Measurements from ENCODE around the gene AFF3. TPM values are rescaled to one million over a fixed set of nuclear protein-coding genes. Genes with fewer than 3 reads are reported as not detected.

Gene AFF3
- total RNA-seq, 1 experiment from 2014 or later = not detected

DNA sequence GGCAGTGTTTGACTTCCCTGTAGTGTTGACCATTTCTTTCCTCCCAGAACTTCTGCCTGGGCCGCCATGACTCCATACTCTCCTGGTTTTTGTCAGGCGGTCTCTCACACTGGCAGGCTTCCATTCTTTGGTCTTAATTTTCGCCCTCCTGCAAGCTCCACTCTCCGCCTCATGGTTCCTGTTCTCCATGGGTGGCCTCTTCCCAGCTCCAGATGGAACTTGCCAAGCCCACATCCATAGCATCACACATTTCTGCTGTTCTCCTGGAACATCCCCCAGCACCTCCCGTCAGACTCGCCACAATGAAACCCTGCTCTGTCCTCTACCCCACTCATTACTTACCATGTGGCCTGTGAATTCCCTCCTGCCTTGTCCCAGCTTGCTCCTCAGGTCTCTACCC, 896 bp upstream of the AFF3 start:
- BruUV-seq (replicated peaks) = no TSS peak
- intact Hi-C loops (cut with micrococcal nuclease; ENCODE audit: unreplicated experiment) = no loop called here

DNA sequence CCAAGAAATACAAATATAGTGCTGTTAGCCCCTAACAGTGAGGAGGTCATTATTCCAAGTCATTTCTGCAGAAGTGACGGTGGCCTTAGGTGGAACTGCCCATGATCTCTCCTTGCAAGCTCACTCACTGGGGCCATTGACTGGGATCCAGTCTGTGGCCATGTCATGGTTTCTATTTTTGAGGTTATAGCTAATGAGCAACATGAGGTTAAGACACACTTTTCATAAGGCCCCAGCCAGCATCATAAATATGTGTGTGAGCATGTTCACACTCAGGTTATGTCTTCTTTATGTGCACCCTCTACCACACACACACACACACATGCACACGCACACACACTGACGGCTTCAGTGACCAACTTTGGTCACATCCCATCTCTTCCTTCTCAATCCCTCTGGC, 484 bp downstream of the AFF3 start:
- POLR2A ChIA-PET (ENCODE audit: low non-redundant PET) = no interaction called here
- no peaks in the 10 kb centered on the region for H3K9me3 ChIP-seq (ENCODE audit: low read depth, low read length, poor library complexity, severe bottlenecking)
- no peak for DNase-seq (ENCODE audit: low spot score)
- H3K4me1 ChIP-seq (ENCODE audit: insufficient read depth, low read length, poor library complexity, severe bottlenecking) = no peaks in the 10 kb centered on the region
- CTCF ChIA-PET = no interaction called here
- no peak overlapping the region for H3K27ac ChIP-seq (ENCODE audit: low read depth, low read length, poor library complexity, severe bottlenecking)
- BruUV-seq (replicated peaks) = no TSS peak
- H3K36me3 ChIP-seq (ENCODE audit: insufficient read depth, low read length, poor library complexity, severe bottlenecking) = no peaks in the 10 kb centered on the region
- H3K27me3 ChIP-seq (replicated peaks; ENCODE audit: insufficient read depth, low read depth, low read length, poor library complexity) = no peaks in the 10 kb centered on the region
- intact Hi-C loops (cut with micrococcal nuclease; ENCODE audit: unreplicated experiment) = no loop called here
- TF ChIP-seq, protein P1, sequence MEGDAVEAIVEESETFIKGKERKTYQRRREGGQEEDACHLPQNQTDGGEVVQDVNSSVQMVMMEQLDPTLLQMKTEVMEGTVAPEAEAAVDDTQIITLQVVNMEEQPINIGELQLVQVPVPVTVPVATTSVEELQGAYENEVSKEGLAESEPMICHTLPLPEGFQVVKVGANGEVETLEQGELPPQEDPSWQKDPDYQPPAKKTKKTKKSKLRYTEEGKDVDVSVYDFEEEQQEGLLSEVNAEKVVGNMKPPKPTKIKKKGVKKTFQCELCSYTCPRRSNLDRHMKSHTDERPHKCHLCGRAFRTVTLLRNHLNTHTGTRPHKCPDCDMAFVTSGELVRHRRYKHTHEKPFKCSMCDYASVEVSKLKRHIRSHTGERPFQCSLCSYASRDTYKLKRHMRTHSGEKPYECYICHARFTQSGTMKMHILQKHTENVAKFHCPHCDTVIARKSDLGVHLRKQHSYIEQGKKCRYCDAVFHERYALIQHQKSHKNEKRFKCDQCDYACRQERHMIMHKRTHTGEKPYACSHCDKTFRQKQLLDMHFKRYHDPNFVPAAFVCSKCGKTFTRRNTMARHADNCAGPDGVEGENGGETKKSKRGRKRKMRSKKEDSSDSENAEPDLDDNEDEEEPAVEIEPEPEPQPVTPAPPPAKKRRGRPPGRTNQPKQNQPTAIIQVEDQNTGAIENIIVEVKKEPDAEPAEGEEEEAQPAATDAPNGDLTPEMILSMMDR (conservative IDR thresholded peaks at IDR 0.05; ENCODE audit: low read depth, low read length) = no peak
- TF ChIP-seq EZH2 (IDR thresholded peaks at IDR 0.05; ENCODE audit: borderline replicate concordance, low read depth, low read length, poor library complexity, severe bottlenecking) = no peak
- H3K4me3 ChIP-seq (ENCODE audit: low read depth, low read length, poor library complexity, severe bottlenecking) = no peak overlapping the region

More for the DNA sequence above, 896 bp upstream of the AFF3 start:
- ChIA-PET POLR2A (ENCODE audit: low non-redundant PET) (no interaction called here), CTCF (no interaction called here)
- Histone ChIP-seq H3K27me3 (replicated peaks; ENCODE audit: insufficient read depth, low read depth, low read length, poor library complexity) (no peaks in the 10 kb centered on the region), H3K9me3 (ENCODE audit: low read depth, low read length, poor library complexity, severe bottlenecking) (no peaks in the 10 kb centered on the region), H3K4me1 (ENCODE audit: insufficient read depth, low read length, poor library complexity, severe bottlenecking) (no peaks in the 10 kb centered on the region), H3K27ac (ENCODE audit: low read depth, low read length, poor library complexity, severe bottlenecking) (no peak overlapping the region), H3K4me3 (ENCODE audit: low read depth, low read length, poor library complexity, severe bottlenecking) (no peak overlapping the region), H3K36me3 (ENCODE audit: insufficient read depth, low read length, poor library complexity, severe bottlenecking) (no peaks in the 10 kb centered on the region)
- no peak for DNase-seq (ENCODE audit: low spot score)
- TF ChIP-seq EZH2 (IDR thresholded peaks at IDR 0.05; ENCODE audit: borderline replicate concordance, low read depth, low read length, poor library complexity, severe bottlenecking) = no peak
- TF ChIP-seq, protein P1 (conservative IDR thresholded peaks at IDR 0.05; ENCODE audit: low read depth, low read length) = no peak

DNA sequence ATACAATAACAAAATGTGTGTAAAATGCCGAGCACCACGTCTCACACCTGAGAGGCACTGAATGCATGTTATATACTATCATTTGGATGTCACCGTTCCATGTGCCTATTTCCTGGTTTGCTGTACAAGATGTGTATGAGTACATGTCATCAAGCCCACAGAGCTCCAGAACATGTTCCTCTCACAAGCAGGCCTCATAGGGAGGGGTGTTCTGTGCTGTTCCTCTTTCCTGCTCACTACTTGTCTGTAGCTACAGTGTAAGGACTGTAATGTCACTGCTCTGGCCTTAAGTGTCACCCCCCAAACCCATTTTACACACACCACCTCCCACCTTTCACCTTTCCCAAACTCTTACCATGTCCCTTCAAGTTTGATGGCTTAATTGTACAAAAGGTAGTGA, 1.8 kb downstream of the AFF3 start:
- TF ChIP-seq EZH2 (IDR thresholded peaks at IDR 0.05; ENCODE audit: borderline replicate concordance, low read depth, low read length, poor library complexity, severe bottlenecking) = no peak
- TF ChIP-seq, protein P1 (conservative IDR thresholded peaks at IDR 0.05; ENCODE audit: low read depth, low read length) = no peak
- no peaks in the 10 kb centered on the region for H3K4me1 ChIP-seq (ENCODE audit: insufficient read depth, low read length, poor library complexity, severe bottlenecking)
- intact Hi-C loops (cut with micrococcal nuclease; ENCODE audit: unreplicated experiment) = no loop called here
- no peaks in the 10 kb centered on the region for H3K9me3 ChIP-seq (ENCODE audit: low read depth, low read length, poor library complexity, severe bottlenecking)
- no peaks in the 10 kb centered on the region for H3K36me3 ChIP-seq (ENCODE audit: insufficient read depth, low read length, poor library complexity, severe bottlenecking)
- CTCF ChIA-PET = no interaction called here
- no TSS peak for BruUV-seq (replicated peaks)
- DNase-seq (ENCODE audit: low spot score) = no peak
- no peak overlapping the region for H3K27ac ChIP-seq (ENCODE audit: low read depth, low read length, poor library complexity, severe bottlenecking)
- no peaks in the 10 kb centered on the region for H3K27me3 ChIP-seq (replicated peaks; ENCODE audit: insufficient read depth, low read depth, low read length, poor library complexity)
- POLR2A ChIA-PET (ENCODE audit: low non-redundant PET) = no interaction called here
- H3K4me3 ChIP-seq (ENCODE audit: low read depth, low read length, poor library complexity, severe bottlenecking) = no peak overlapping the region

All from A673 (cell line).